Breast epithelium (tissue), 3 donors: ENCODE measurements around the gene ZNF428.

ENCODE experiments used
- POLR2A ChIP-seq: fragments of 450-650 bp; IDR thresholded peaks from one replicate; pipeline ENCODE4 v1.6.1; 2016; ENCODE audit warnings: antibody characterized with exemption, mild to moderate bottlenecking, moderate library complexity
- POLR2AphosphoS5 ChIP-seq, 3 donors: sonication (generic); formaldehyde crosslinking; IDR thresholded peaks; one replicate each; pipeline ENCODE4 v1.6.1; 2017; ENCODE audit warnings: antibody characterized with exemption in 3 of 3
- TF ChIP-seq, protein P1 (sequence below), 3 donors: fragments of 450-650 bp; IDR thresholded peaks; one replicate each; pipeline ENCODE4 v1.5.1; 2016 to 2017; ENCODE audit warnings: antibody characterized with exemption in 3 of 3, mild to moderate bottlenecking in 3 of 3, moderate library complexity in 3 of 3

DNA sequence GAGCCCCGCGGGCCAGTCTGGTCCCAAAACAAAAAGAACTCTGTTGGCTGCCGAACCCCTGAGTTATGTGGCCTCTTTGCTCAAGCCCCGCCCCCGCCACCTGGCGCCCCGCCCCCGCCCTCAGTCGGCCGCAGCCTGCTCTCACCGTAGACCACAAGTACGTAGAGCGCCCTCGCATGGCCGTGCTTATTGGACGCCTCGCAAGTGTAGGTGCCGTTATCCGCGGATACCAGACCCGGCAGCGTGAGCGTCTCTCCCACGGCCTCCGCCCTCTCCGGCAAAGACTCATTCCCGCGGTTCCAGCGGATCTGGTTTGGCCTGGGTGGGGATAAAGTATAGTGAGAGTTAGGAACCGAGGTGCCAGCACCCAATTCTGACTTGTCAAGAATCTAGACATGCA is 5.5 kb upstream of the ZNF428 start:
- TF ChIP-seq, protein P1, sequence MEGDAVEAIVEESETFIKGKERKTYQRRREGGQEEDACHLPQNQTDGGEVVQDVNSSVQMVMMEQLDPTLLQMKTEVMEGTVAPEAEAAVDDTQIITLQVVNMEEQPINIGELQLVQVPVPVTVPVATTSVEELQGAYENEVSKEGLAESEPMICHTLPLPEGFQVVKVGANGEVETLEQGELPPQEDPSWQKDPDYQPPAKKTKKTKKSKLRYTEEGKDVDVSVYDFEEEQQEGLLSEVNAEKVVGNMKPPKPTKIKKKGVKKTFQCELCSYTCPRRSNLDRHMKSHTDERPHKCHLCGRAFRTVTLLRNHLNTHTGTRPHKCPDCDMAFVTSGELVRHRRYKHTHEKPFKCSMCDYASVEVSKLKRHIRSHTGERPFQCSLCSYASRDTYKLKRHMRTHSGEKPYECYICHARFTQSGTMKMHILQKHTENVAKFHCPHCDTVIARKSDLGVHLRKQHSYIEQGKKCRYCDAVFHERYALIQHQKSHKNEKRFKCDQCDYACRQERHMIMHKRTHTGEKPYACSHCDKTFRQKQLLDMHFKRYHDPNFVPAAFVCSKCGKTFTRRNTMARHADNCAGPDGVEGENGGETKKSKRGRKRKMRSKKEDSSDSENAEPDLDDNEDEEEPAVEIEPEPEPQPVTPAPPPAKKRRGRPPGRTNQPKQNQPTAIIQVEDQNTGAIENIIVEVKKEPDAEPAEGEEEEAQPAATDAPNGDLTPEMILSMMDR (IDR thresholded peaks at IDR 0.05): no peak
- TF ChIP-seq POLR2A: no peak
- no peak for TF ChIP-seq POLR2AphosphoS5 (IDR thresholded peaks at IDR 0.05)
